WTC11 (cell line): Measurements from ENCODE around the gene TUBB2B. TPM values are rescaled to one million over a fixed set of nuclear protein-coding genes. Genes with fewer than 3 reads are reported as not detected.

Experiments used
- ATAC-seq: fragments of 200-7000 bp; cut with Tn5 transposase; 2 replicates; pipeline ENCODE4 v1.10.0; 2021; ENCODE audit warnings: mild to moderate bottlenecking, moderate library complexity
- CTCF ChIA-PET: fragments of 300-600 bp; sonication (Branson Sonifier 250); formaldehyde crosslinking; loops from one replicate; lab custom pipeline; 2021; ENCODE audit warnings: antibody characterized with exemption; lab: Charles Lee
- POLR2A ChIA-PET: fragments of 350-600 bp; sonication (Branson Sonifier 250); formaldehyde crosslinking; loops from one replicate; lab custom pipeline; 2021; ENCODE audit warnings: antibody characterized with exemption; lab: Charles Lee
- DNase-seq: peaks from one replicate; pipeline ENCODE4 v3.0.0; 2021; ENCODE audit warnings: low spot score
- H3K27ac Mint-ChIP-seq: 2 replicates; pipeline ENCODE4 v1.8.0; 2021; ENCODE audit warnings: mixed read lengths
- H3K27me3 Mint-ChIP-seq: 2 replicates; pipeline ENCODE4 v1.8.0; 2021; ENCODE audit warnings: low read depth, mild to moderate bottlenecking, moderate library complexity, mixed read lengths
- H3K36me3 Mint-ChIP-seq: 2 replicates; pipeline ENCODE4 v1.8.0; 2021; ENCODE audit warnings: mixed read lengths
- H3K4me1 Mint-ChIP-seq: 2 replicates; pipeline ENCODE4 v1.8.0; 2022; ENCODE audit warnings: mixed read lengths
- H3K4me3 Mint-ChIP-seq: 2 replicates; pipeline ENCODE4 v1.8.0; 2021; ENCODE audit warnings: mild to moderate bottlenecking, moderate library complexity, mixed read lengths
- H3K9me3 Mint-ChIP-seq: 2 replicates; pipeline ENCODE4 v1.8.0; 2021; ENCODE audit warnings: mixed read lengths
- ELF4 ChIP-seq: sonication (generic); formaldehyde crosslinking; IDR thresholded peaks from 2 replicates; pipeline ENCODE4 v1.8.1; 2022; ENCODE audit warnings: low read depth, mild to moderate bottlenecking, moderate library complexity, missing genetic modification reagents
- HMGA2 ChIP-seq: fragments of 250-450 bp; sonication (Bioruptor Pico); IDR thresholded peaks from 2 replicates; pipeline ENCODE4 v1.4.0; 2021; ENCODE audit warnings: mild to moderate bottlenecking, moderate library complexity
- JUN ChIP-seq: sonication (generic); formaldehyde crosslinking; IDR thresholded peaks from 2 replicates; pipeline ENCODE4 v1.8.0; 2023; ENCODE audit warnings: mild to moderate bottlenecking, missing genetic modification reagents
- NFATC4 ChIP-seq: fragments of 250-450 bp; sonication (Bioruptor Pico); IDR thresholded peaks from 2 replicates; pipeline ENCODE4 v1.9.0; 2021; ENCODE audit warnings: mild to moderate bottlenecking
- NR1H2 ChIP-seq: sonication (generic); formaldehyde crosslinking; IDR thresholded peaks from 2 replicates; pipeline ENCODE4 v1.9.0; 2021; ENCODE audit warnings: mild to moderate bottlenecking, moderate library complexity, missing genetic modification reagents
- RELA ChIP-seq: sonication (generic); formaldehyde crosslinking; IDR thresholded peaks from 2 replicates; pipeline ENCODE4 v1.8.1; 2022; ENCODE audit warnings: missing genetic modification reagents, mild to moderate bottlenecking, borderline replicate concordance
- ZNF263 ChIP-seq: sonication (generic); formaldehyde crosslinking; IDR thresholded peaks from 2 replicates; pipeline ENCODE4 v1.8.1; 2022; ENCODE audit warnings: low read depth, mild to moderate bottlenecking, moderate library complexity, missing genetic modification reagents
- ZNF317 ChIP-seq: sonication (generic); formaldehyde crosslinking; IDR thresholded peaks from 2 replicates; pipeline ENCODE4 v1.8.1; 2023; ENCODE audit warnings: low read depth, mild to moderate bottlenecking, moderate library complexity, missing genetic modification reagents, borderline replicate concordance
- ZNF416 ChIP-seq: fragments of 250-450 bp; sonication (Bioruptor Pico); IDR thresholded peaks from 2 replicates; pipeline ENCODE4 v1.9.0; 2021; ENCODE audit warnings: mild to moderate bottlenecking, inconsistent platforms
- total RNA-seq: library from RNA; stranded (reverse); gene quantifications from 3 replicates; pipeline ENCODE4 v1.2.3, GENCODE V29; 2021
- TF ChIP-seq, protein P1 (sequence below): fragments of 250-450 bp; sonication (Bioruptor Pico); IDR thresholded peaks from 2 replicates; pipeline ENCODE4 v2.1.2; 2022; ENCODE audit warnings: mild to moderate bottlenecking, moderate library complexity

The TUBB2B gene
- total RNA-seq, 1 experiment from 2014 or later = 591 TPM

GRCh38 chr6:3196770-3197169 lies 30.7 kb downstream of the TUBB2B start:
- ATAC-seq (no peak), DNase-seq (no peak)
- peaks cover 18% of the 10 kb centered on the region for H3K9me3 Mint-ChIP-seq
- peaks cover 9% of the 10 kb centered on the region for H3K36me3 Mint-ChIP-seq
- no peaks in the 10 kb centered on the region; the same call in 1 of the 2 replicates for H3K27me3 Mint-ChIP-seq
- H3K4me3 Mint-ChIP-seq = no peak overlapping the region
- ChIA-PET POLR2A (no interaction called here), CTCF (interaction anchor here (0.8 to 1.3 kb wide), 4 partner anchors 8 to 55 kb away, joined by 3 to 7 read pairs (median 6); partner anchors contain the start of gene TUBB2A)
- H3K4me1 Mint-ChIP-seq = peaks cover 24% of the 10 kb centered on the region
- TF ChIP-seq HMGA2 (CRISPR knock-in tag) (no peak), ZNF263 (no peak)
- no peak overlapping the region for H3K27ac Mint-ChIP-seq

GRCh38 chr6:3195695-3196497 lies 31.6 kb downstream of the TUBB2B start:
- ATAC-seq (peak; percentile 73), DNase-seq (peak; percentile 60)
- H3K27ac Mint-ChIP-seq = no peak overlapping the region
- H3K4me3 Mint-ChIP-seq = no peak overlapping the region
- H3K4me1 Mint-ChIP-seq = peaks cover 24% of the 10 kb centered on the region
- H3K27me3 Mint-ChIP-seq = no peaks in the 10 kb centered on the region; the same call in 1 of the 2 replicates
- ChIA-PET POLR2A (interaction anchor here (1.2 kb wide), 1 partner anchor 30 kb away, joined by 4 read pairs; no protein-coding TSS in a partner anchor), CTCF (interaction anchor here (0.5 to 3.9 kb wide), 17 partner anchors 9 to 125 kb away, joined by 3 to 23 read pairs (median 4); partner anchors contain the start of gene TUBB2A)
- H3K9me3 Mint-ChIP-seq = peaks cover 21% of the 10 kb centered on the region
- H3K36me3 Mint-ChIP-seq = peaks cover 13% of the 10 kb centered on the region
- TF ChIP-seq ZNF317 = peak; percentile 70; the same call in 1 of the 2 replicates
- TF ChIP-seq NR1H2 (CRISPR knock-in tag) = no peak
- no peak for TF ChIP-seq RELA (CRISPR knock-in tag)
- TF ChIP-seq, protein P1, sequence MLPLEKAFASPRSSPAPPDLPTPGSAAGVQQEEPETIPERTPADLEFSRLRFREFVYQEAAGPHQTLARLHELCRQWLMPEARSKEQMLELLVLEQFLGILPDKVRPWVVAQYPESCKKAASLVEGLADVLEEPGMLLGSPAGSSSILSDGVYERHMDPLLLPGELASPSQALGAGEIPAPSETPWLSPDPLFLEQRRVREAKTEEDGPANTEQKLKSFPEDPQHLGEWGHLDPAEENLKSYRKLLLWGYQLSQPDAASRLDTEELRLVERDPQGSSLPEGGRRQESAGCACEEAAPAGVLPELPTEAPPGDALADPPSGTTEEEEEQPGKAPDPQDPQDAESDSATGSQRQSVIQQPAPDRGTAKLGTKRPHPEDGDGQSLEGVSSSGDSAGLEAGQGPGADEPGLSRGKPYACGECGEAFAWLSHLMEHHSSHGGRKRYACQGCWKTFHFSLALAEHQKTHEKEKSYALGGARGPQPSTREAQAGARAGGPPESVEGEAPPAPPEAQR (CRISPR knock-in tag) = 0 out of 2 replicates have a peak, but pooled peaks have one; percentile 3
- no peak for TF ChIP-seq NFATC4 (CRISPR knock-in tag)
- TF ChIP-seq, all 79 proteins: peak for 2

- ChIA-PET CTCF (interaction anchor here (1.0 to 3.9 kb wide), 10 partner anchors 14 to 69 kb away, joined by 3 to 23 read pairs (median 6); no protein-coding TSS in a partner anchor), POLR2A (interaction anchor here (0.6 to 1.2 kb wide), 2 partner anchors 29 to 195 kb away, joined by 3 to 4 read pairs; no protein-coding TSS in a partner anchor)
- no peak for DNase-seq
Measured at GRCh38 chr6:3195420-3195694, 32.1 kb downstream of the TUBB2B start.

DNA sequence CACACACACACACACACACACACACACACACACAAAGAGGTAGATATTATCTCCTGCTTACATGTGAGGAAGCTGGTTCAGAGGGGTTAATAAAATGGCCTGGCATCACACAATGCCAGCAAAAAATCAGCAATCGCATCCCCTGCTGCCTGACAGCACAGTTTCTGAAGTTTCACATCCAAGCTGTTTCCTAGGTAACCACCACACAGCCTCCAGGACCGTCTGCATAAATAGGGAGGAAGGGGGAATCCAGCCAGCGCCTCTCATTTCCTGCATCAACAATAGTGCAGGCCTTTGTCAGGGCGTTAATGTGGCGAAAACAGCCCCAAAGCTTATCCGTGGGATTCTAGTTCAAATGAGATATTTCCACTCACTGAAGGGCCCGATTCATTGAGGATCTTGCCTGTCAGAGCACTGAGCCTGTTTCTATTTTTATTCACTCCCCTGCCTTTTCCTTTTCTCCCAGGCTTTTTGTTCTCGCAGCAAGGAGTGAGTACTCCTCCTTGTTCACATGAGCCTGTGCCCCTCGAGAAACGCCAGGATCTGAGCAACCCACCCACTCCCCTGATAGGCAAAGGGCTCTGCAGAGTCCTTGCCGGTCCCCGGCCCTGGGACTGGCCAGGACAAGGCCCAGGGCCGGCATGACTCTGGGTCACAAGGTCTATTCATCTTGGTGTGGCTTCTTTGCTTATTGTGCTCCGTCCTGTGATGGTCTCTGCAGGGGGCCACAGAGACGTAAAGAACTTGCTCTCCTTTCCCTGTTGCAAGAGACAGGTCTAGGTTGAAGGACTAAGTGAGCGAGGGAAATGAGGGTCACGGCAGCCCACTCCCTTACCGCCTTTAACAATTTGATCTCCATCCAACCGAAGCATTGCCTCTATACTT lies 32.7 kb downstream of the TUBB2B start:
- Mint-ChIP-seq H3K27me3 (no peaks in the 10 kb centered on the region), H3K36me3 (peaks cover 16% of the 10 kb centered on the region), H3K9me3 (peaks cover 24% of the 10 kb centered on the region), H3K27ac (no peak overlapping the region), H3K4me3 (no peak overlapping the region)
- ChIA-PET CTCF (interaction anchor here (0.5 to 3.9 kb wide), 11 partner anchors 9 to 84 kb away, joined by 3 to 23 read pairs (median 4); no protein-coding TSS in a partner anchor), POLR2A (interaction anchor here (0.6 to 1.2 kb wide), 4 partner anchors 14 to 195 kb away, joined by 3 to 4 read pairs (median 3); no protein-coding TSS in a partner anchor)
- peak; percentile 65 for ATAC-seq
- TF ChIP-seq ELF4 (CRISPR knock-in tag) = no peak
- peak; percentile 44; the same call in 1 of the 2 replicates for TF ChIP-seq ZNF263
- TF ChIP-seq JUN (CRISPR knock-in tag) = no peak
- TF ChIP-seq, all 79 proteins: peak for 1
- H3K4me1 Mint-ChIP-seq = peaks cover 17% of the 10 kb centered on the region
- no peak for DNase-seq

More at GRCh38 chr6:3195420-3195694, 32.1 kb downstream of the TUBB2B start:
- Mint-ChIP-seq H3K9me3 (peaks cover 23% of the 10 kb centered on the region), H3K27ac (no peak overlapping the region), H3K36me3 (peaks cover 16% of the 10 kb centered on the region), H3K4me3 (no peak overlapping the region), H3K27me3 (no peaks in the 10 kb centered on the region; the same call in 1 of the 2 replicates), H3K4me1 (peaks cover 22% of the 10 kb centered on the region)
- no peak for TF ChIP-seq ZNF416 (CRISPR knock-in tag)
- no peak for ATAC-seq
